ENCODE data around the gene NOL11. TPM values are rescaled to one million over a fixed set of nuclear protein-coding genes. Genes with fewer than 3 reads are reported as not detected.
"Not testable (repeated sequence)": the region's sequence is repeated elsewhere in the genome, so short reads cannot be mapped to it uniquely, and the experiment has no call there.

NOL11 gene
- total RNA-seq, 1 donor from 2014 or later, result 70.6 TPM

GRCh38 chr17:67753026-67753425, 35.3 kb downstream of the NOL11 start:
- Mint-ChIP-seq H3K4me1 (no peaks in the 10 kb centered on the region), H3K9me3 (peaks cover 4% of the 10 kb centered on the region), H3K27me3 (no peaks in the 10 kb centered on the region), H3K27ac (no peak overlapping the region), H3K36me3 (ENCODE audit: low read depth) (peaks cover 53% of the 10 kb centered on the region), H3K4me3 (no peak overlapping the region)
- CTCF ChIA-PET, result no interaction called here
- DNase-seq, result no peak
- no peak for ATAC-seq (ENCODE audit: low read depth)
- intact Hi-C loops (cut with micrococcal nuclease), result no loop called here
- no peak for TF ChIP-seq CTCF (IDR thresholded peaks at IDR 0.05)
- POLR2A ChIA-PET, result no interaction called here

- Mint-ChIP-seq H3K4me3 (no peak overlapping the region), H3K4me1 (no peaks in the 10 kb centered on the region), H3K27me3 (no peaks in the 10 kb centered on the region), H3K27ac (no peak overlapping the region), H3K9me3 (peaks cover 4% of the 10 kb centered on the region), H3K36me3 (ENCODE audit: low read depth) (peaks cover 43% of the 10 kb centered on the region)
- no peak for DNase-seq
- TF ChIP-seq CTCF (IDR thresholded peaks at IDR 0.05), result no peak
- ChIA-PET POLR2A (no interaction called here), CTCF (no interaction called here)
- intact Hi-C loops (cut with micrococcal nuclease), result no loop called here
- no peak for ATAC-seq (ENCODE audit: low read depth)
Observed at GRCh38 chr17:67754001-67754400, 36.3 kb downstream of the NOL11 start.

GRCh38 chr17:67754686-67755085, 37.0 kb downstream of the NOL11 start:
- H3K36me3 Mint-ChIP-seq (ENCODE audit: low read depth), result peaks cover 38% of the 10 kb centered on the region
- H3K9me3 Mint-ChIP-seq; POLR2A ChIA-PET; intact Hi-C loops (cut with micrococcal nuclease); H3K4me3 Mint-ChIP-seq; CTCF ChIA-PET; H3K27me3 Mint-ChIP-seq; ATAC-seq (ENCODE audit: low read depth); DNase-seq; H3K4me1 Mint-ChIP-seq; H3K27ac Mint-ChIP-seq: not testable (repeated sequence)

GRCh38 chr17:67756766-67757165, 39.0 kb downstream of the NOL11 start:
- ATAC-seq (ENCODE audit: low read depth); H3K4me1 Mint-ChIP-seq; H3K4me3 Mint-ChIP-seq; H3K27ac Mint-ChIP-seq; POLR2A ChIA-PET; H3K27me3 Mint-ChIP-seq; DNase-seq; H3K9me3 Mint-ChIP-seq; intact Hi-C loops (cut with micrococcal nuclease); CTCF ChIA-PET: not testable (repeated sequence)
- peaks cover 21% of the 10 kb centered on the region for H3K36me3 Mint-ChIP-seq (ENCODE audit: low read depth)

GRCh38 chr17:67759355-67760171, 41.8 kb downstream of the NOL11 start:
- H3K9me3 Mint-ChIP-seq, result no peaks in the 10 kb centered on the region
- ATAC-seq (ENCODE audit: low read depth), result no peak

GRCh38 chr17:67765623-67766022, 47.9 kb downstream of the NOL11 start:
- intact Hi-C loops (cut with micrococcal nuclease), result no loop called here
- H3K36me3 Mint-ChIP-seq (ENCODE audit: low read depth), result peaks cover 5% of the 10 kb centered on the region
- no peaks in the 10 kb centered on the region for H3K9me3 Mint-ChIP-seq
- DNase-seq, result no peak
- H3K4me3 Mint-ChIP-seq, result no peak overlapping the region
- ATAC-seq (ENCODE audit: low read depth), result no peak
- no peak for TF ChIP-seq CTCF (IDR thresholded peaks at IDR 0.05)
- H3K4me1 Mint-ChIP-seq, result no peaks in the 10 kb centered on the region
- H3K27ac Mint-ChIP-seq, result no peak overlapping the region
- POLR2A ChIA-PET, result no interaction called here
- no peaks in the 10 kb centered on the region for H3K27me3 Mint-ChIP-seq
- CTCF ChIA-PET, result no interaction called here

More at GRCh38 chr17:67759355-67760171, 41.8 kb downstream of the NOL11 start:
- intact Hi-C loops (cut with micrococcal nuclease), result no loop called here
- TF ChIP-seq CTCF (IDR thresholded peaks at IDR 0.05), result no peak
- no peak for DNase-seq
- Mint-ChIP-seq H3K27ac (no peak overlapping the region), H3K4me1 (no peaks in the 10 kb centered on the region), H3K36me3 (ENCODE audit: low read depth) (peaks cover 9% of the 10 kb centered on the region), H3K4me3 (no peak overlapping the region), H3K27me3 (no peaks in the 10 kb centered on the region)
- ChIA-PET CTCF (no interaction called here), POLR2A (no interaction called here)
